K562 (cell line): ENCODE data around the gene MCRS1. TPM values are rescaled to one million over a fixed set of nuclear protein-coding genes. Genes with fewer than 3 reads are reported as not detected.

Source experiments
- ATAC-seq: fragments of 200-7000 bp; cut with Tn5 transposase; 3 replicates; pipeline ENCODE4 v1.9.1; 2020; ENCODE audit warnings: moderate library complexity
- BruUV-seq: library from RNA; stranded (reverse); fragments of 400-500 nt; replicated peaks from 2 replicates; lab custom pipeline; 2021; lab: Mats Ljungman, UMichigan
- CTCF ChIA-PET: fragments of 300-600 bp; formaldehyde crosslinking; extraction: SDS; loops from one replicate; lab custom pipeline; 2021; ENCODE audit warnings: low intra/inter-chr PET ratio; lab: Yijun Ruan, JAX
- POLR2A ChIA-PET: fragments of 300-600, 350-650 bp; sonication (Branson Sonifier 250); formaldehyde crosslinking; extraction: SDS; loops from one replicate; lab custom pipeline; 2021; ENCODE audit warnings: antibody characterized with exemption, inconsistent platforms; lab: Yijun Ruan, JAX
- DNase-seq, 4 experiments: peaks; one replicate each; pipeline versions ENCODE4 v3.0.0 to v3.0.0-alpha.2; 2011 to 2018; ENCODE audit warnings: low spot score in 3 of 4, mixed read lengths in 3 of 4; ENCODE audit errors: extremely low read depth in 1 of 4
- FAIRE-seq: peaks from 2 replicates; lab custom pipeline; 2011; peaks lifted over from hg19 to GRCh38; lab: Jason Lieb, UNC
- H2AFZ ChIP-seq: 2 replicates; pipeline ENCODE4 v1.6.0; 2011; ENCODE audit warnings: low read depth, low read length, control low read depth, inconsistent platforms
- H3K27ac ChIP-seq: fragments of 200-600 bp; 3 replicates; pipeline ENCODE4 v1.8.0; 2011; ENCODE audit warnings: low read depth, mild to moderate bottlenecking, control low read depth, inconsistent platforms, low read length, moderate library complexity, mixed read lengths; ENCODE audit errors: extremely low read depth
- H3K27me3 ChIP-seq, 2 experiments: fragments of 300-600 bp in 1 of 2; 2 replicates in 1 of 2; 3 replicates in 1 of 2; pipeline versions ENCODE4 v1.6.0 to v1.8.0; 2011; ENCODE audit warnings: inconsistent platforms in 2 of 2, low read length in 2 of 2, mild to moderate bottlenecking in 1 of 2, mixed read lengths in 1 of 2, moderate library complexity in 1 of 2; ENCODE audit not compliant: control insufficient read depth in 2 of 2, insufficient read depth in 2 of 2
- H3K36me3 ChIP-seq: fragments of 300-600 bp; 3 replicates; pipeline ENCODE4 v1.8.0; 2011; ENCODE audit warnings: mild to moderate bottlenecking, low read length, inconsistent platforms; ENCODE audit not compliant: control insufficient read depth, insufficient read depth
- H3K4me1 ChIP-seq, 2 experiments: fragments of 200-600 bp in 1 of 2; replicated peaks in 1 of 2; 2 replicates in 1 of 2; 3 replicates in 1 of 2; pipeline versions ENCODE4 v1.5.1 to v1.8.0; 2011; ENCODE audit warnings: inconsistent platforms in 2 of 2, low read length in 2 of 2, mild to moderate bottlenecking in 1 of 2, mixed read lengths in 1 of 2, moderate library complexity in 1 of 2; ENCODE audit not compliant: control insufficient read depth in 2 of 2, insufficient read depth in 2 of 2
- H3K4me2 ChIP-seq: 2 replicates; pipeline ENCODE4 v1.6.1; 2011; ENCODE audit warnings: low read length, control low read depth, inconsistent platforms, mixed read lengths; ENCODE audit not compliant: insufficient read depth
- H3K4me3 ChIP-seq: fragments of 200-600 bp; sonication (generic), shearing (Covaris generic); 2 replicates; pipeline ENCODE4 v1.5.1; 2016; ENCODE audit warnings: control low read depth, inconsistent platforms
- H3K79me2 ChIP-seq: fragments of 200-600 bp; 3 replicates; pipeline ENCODE4 v1.8.0; 2011; ENCODE audit warnings: low read length, inconsistent platforms; ENCODE audit not compliant: control insufficient read depth, insufficient read depth
- H3K9ac ChIP-seq, 2 experiments: 2 replicates each; pipeline versions ENCODE4 v1.6.0 to v1.6.1; 2011; ENCODE audit warnings: low read depth in 2 of 2, low read length in 2 of 2, control low read depth in 1 of 2, inconsistent platforms in 1 of 2, mild to moderate bottlenecking in 1 of 2, mixed read lengths in 1 of 2; ENCODE audit not compliant: insufficient read depth in 1 of 2
- H3K9me1 ChIP-seq: one replicate; pipeline ENCODE4 v1.6.0; 2011; ENCODE audit warnings: inconsistent platforms, mild to moderate bottlenecking, low read length, moderate library complexity; ENCODE audit not compliant: control insufficient read depth, insufficient read depth
- H3K9me3 ChIP-seq: replicated peaks from 2 replicates; pipeline ENCODE4 v1.5.1; 2011; ENCODE audit warnings: low read depth, low read length, inconsistent platforms; ENCODE audit not compliant: control insufficient read depth, insufficient read depth
- H4K20me1 ChIP-seq: replicated peaks from 2 replicates; pipeline ENCODE4 v1.6.1; 2011; ENCODE audit warnings: low read length, inconsistent platforms, mixed read lengths; ENCODE audit not compliant: control insufficient read depth, insufficient read depth
- CCAR2 ChIP-seq: fragments of 200-400 bp; formaldehyde crosslinking; IDR thresholded peaks from 2 replicates; pipeline ENCODE4 v1.6.1; 2017; ENCODE audit warnings: mild to moderate bottlenecking, low read depth, low read length
- MEF2D ChIP-seq: conservative IDR thresholded peaks from 2 replicates; pipeline ENCODE4 v1.6.1; 2016; ENCODE audit warnings: low read depth, missing genetic modification characterization, missing compliant biosample characterization
- PHB2 ChIP-seq: fragments of 450-650 bp; IDR thresholded peaks from 2 replicates; pipeline ENCODE4 v1.6.1; 2017; ENCODE audit warnings: low read depth
- SMC3 ChIP-seq: conservative IDR thresholded peaks from 2 replicates; pipeline ENCODE4 v1.6.1; 2011; ENCODE audit warnings: low read depth, low read length, improper control_type of control experiment; ENCODE audit not compliant: insufficient read depth
- SOX6 ChIP-seq: fragments of 450-650 bp; IDR thresholded peaks from 2 replicates; pipeline ENCODE4 v1.6.1; 2014; ENCODE audit warnings: mild to moderate bottlenecking
- SPI1 ChIP-seq: IDR thresholded peaks from 2 replicates; pipeline ENCODE4 v1.6.1; 2011; ENCODE audit warnings: low read depth, low read length, control low read depth, borderline replicate concordance
- YY1 ChIP-seq, 3 experiments: IDR thresholded peaks; 2 replicates each; pipeline ENCODE4 v1.6.1; 2011; ENCODE audit warnings: low read length in 2 of 3, mild to moderate bottlenecking in 2 of 3, moderate library complexity in 2 of 3, borderline replicate concordance in 1 of 3, control low read depth in 1 of 3, low read depth in 1 of 3; ENCODE audit not compliant: insufficient read depth in 3 of 3, insufficient replicate concordance in 2 of 3, control insufficient read depth in 1 of 3, insufficient read length in 1 of 3; ENCODE audit errors: extremely low read depth in 1 of 3
- ZFX ChIP-seq: sonication (generic); formaldehyde crosslinking; IDR thresholded peaks from 2 replicates; pipeline ENCODE4 v1.8.0; 2022; ENCODE audit warnings: mild to moderate bottlenecking, missing genetic modification reagents, moderate library complexity
- ZMIZ1 ChIP-seq, 2 experiments: fragments of 150-350 bp in 1 of 2; IDR thresholded peaks; 2 replicates each; pipeline ENCODE4 v1.6.1; 2012 to 2016; ENCODE audit warnings: low read depth in 2 of 2, low read length in 2 of 2, mild to moderate bottlenecking in 1 of 2, moderate library complexity in 1 of 2
- WGBS: fragments of 100-300 bp; shearing (Covaris generic); methylation state at CpG from one replicate; pipeline ENCODE4 v1.1.6; 2016; ENCODE audit warnings: low coverage, mixed read lengths; ENCODE audit not compliant: insufficient coverage; ENCODE audit errors: missing lambda C conversion rate; 5-methylcytosine and 5-hydroxymethylcytosine counted together
- in situ Hi-C: fragments of 300-500 bp; cut with MboI; formaldehyde crosslinking; loops from 4 replicates; pipeline ENCODE4 v1.15.0; 2018; ENCODE audit warnings: inconsistent platforms, mixed read lengths
- intact Hi-C: fragments of 100-400 bp; cut with micrococcal nuclease; formaldehyde crosslinking; loops from 2 replicates; pipeline ENCODE4 v1.14.2; 2022
- polyA plus RNA-seq, 8 experiments: library from polyadenylated mRNA; depleted of rRNA in 4 of 8; stranded (reverse) in 5 of 8; unstranded in 3 of 8; fragments of >200 nt; fragmentation: Nextera tagmentation in 2 of 8; fragmentation: Illumina TruSeq in 1 of 8; extraction: Ambion mirVana in 2 of 8; extraction: Trizol in 1 of 8; gene quantifications; 2 replicates each; pipeline versions ENCODE4 v1.2.1 to v1.2.3, GENCODE V29; 2011 to 2014; ENCODE audit warnings: inconsistent platforms in 1 of 8, missing spikeins in 1 of 8
- total RNA-seq, 7 experiments: library from RNA; depleted of rRNA in 6 of 7; stranded (reverse); fragments of >200 nt in 6 of 7; fragmentation: Illumina TruSeq in 2 of 7; extraction: Trizol in 2 of 7; gene quantifications; 2 replicates each; pipeline versions ENCODE4 v1.2.1 to v1.2.3, GENCODE V29; 2011 to 2021; ENCODE audit warnings: low replicate concordance in 1 of 7

Gene MCRS1
- total and polyA plus RNA-seq, 9 of the 15 experiments (the other 6 are each of a cell fraction or from before 2014, with no cell fraction given) = 50.0 to 100 (median 73.2) TPM

DNA sequence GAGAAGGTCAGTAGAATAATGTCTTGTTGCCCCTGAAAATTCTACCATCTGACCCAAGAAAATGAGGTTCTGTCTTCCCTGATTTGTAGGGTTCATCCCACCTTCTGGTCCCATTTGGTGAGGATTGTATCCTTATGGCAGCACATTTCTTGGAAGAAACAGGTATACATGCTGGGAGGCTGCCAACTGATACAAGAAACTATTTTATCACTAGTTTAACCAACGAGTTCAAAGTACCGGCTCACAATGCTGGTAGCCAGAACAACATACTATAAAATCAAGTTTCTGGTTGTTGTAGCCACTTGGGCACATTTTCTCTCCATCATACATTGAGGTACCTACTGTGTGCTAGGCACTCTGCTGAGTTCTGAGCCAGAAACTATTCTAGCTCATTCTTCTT, 36.2 kb downstream of the MCRS1 start (continued):
- TF ChIP-seq ZMIZ1 (IDR thresholded peaks at IDR 0.05; ENCODE audit: low read depth in 2 of 2, low read length in 2 of 2) = no peak
- no peak for TF ChIP-seq MEF2D (tag)
- no peak for TF ChIP-seq YY1 (IDR thresholded peaks at IDR 0.05; ENCODE audit: borderline replicate concordance in 1 of 3, control insufficient read depth in 1 of 3, extremely low read depth in 1 of 3, insufficient read depth in 3 of 3, insufficient read length in 1 of 3, insufficient replicate concordance in 2 of 3, low read depth in 1 of 3, low read length in 2 of 3)

DNA sequence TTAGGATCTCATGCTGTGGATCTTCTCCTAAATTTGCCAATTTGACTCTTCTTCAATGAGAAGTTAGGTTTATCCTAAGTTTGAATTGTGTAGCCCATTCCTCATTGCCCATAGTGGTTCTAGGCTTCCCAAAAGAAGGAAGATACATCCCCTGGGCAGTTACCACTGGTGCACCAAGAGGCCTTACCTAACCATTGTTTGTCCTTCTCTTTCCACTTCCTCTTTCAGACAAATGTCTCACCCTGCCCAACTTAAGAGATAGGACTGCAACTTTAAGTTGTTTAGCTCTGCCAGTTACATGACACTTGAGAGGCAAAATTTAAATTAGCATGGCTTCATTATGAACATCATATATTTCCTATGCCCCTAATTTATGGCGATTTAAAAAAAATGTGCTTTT, 38.5 kb downstream of the MCRS1 start:
- CTCF ChIA-PET = interaction anchor here (0.7 kb wide), 1 partner anchor 15 kb away, joined by 3 read pairs; no protein-coding TSS in a partner anchor
- Histone ChIP-seq H4K20me1 (no peaks in the 10 kb centered on the region), H2AFZ (no peak overlapping the region), H3K4me1 (no peaks in the 10 kb centered on the region), H3K9me1 (no peaks in the 10 kb centered on the region), H3K4me2 (no peak overlapping the region), H3K36me3 (peaks cover 22% of the 10 kb centered on the region), H3K79me2 (no peaks in the 10 kb centered on the region)
- in situ Hi-C loops (no loop called here), intact Hi-C loops (no loop called here)
- no peak for DNase-seq
- POLR2A ChIA-PET = no interaction called here
- no TSS peak for BruUV-seq
- TF ChIP-seq PHB2 (no peak), CCAR2 (no peak), SPI1 (peak; percentile 99), SOX6 (0 out of 2 replicates have a peak, but pooled peaks have one; percentile 30), SMC3 (no peak), ZFX (CRISPR knock-in tag) (no peak)
- TF ChIP-seq, all 486 proteins: peak for 2
- no peaks in the 10 kb centered on the region for H3K27me3 ChIP-seq
- H3K4me3 ChIP-seq = no peak overlapping the region
- peak; percentile 45; the same call in 1 of the 3 replicates for ATAC-seq
- peak; percentile 6 for FAIRE-seq
- WGBS = 11% methylated on average over 1 of the region's 1 CpG
- no peaks in the 10 kb centered on the region for H3K9me3 ChIP-seq
- H3K9ac ChIP-seq = no peak overlapping the region
- H3K27ac ChIP-seq = no peak overlapping the region
